ENCODE results near the gene GLI2.
A peak's percentile ranks its signal among the peaks of the same experiment; 100 is the strongest.

DNA sequence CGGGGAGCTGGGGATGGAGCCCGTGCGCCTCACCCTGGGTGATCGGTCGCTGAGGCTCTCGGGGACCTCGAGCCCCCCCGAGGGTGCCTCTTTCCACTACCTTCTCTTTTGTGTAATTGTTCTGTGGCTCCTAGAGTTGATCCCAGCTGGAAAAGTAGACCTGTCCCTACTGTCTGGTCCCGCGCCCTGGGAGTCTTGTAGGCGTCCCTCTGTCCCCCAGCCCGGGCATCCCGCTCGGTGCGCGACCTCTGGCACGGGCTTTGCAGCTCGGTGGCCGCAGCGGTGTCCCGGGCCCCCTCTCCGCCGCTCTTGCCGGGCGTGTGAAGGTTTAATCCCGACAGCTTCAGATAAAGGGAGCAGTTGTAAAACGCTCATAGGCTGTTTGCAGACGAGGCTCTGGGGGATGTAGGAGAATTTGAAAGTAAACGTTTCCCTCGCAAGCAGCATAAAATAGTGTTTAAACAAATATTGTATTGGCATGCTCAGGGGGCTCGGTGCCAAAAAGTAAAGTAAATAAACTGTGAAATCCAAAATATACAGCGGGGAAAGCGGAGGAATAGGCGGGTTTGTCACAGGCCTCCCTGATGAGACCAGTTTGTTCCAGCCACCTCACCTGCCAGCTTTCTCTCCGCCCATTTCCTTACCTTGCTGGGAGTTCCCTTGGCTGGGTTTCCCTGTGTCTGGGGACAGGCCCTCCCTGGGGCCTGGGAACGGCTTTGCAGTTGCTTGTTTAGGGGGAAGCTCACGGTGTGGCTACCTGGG, 1.9 kb downstream of the GLI2 start:
- peak; percentile 76 for TF ChIP-seq EZH2 (IDR thresholded peaks at IDR 0.05; ENCODE audit: borderline replicate concordance, low read length)
- TF ChIP-seq, protein P1, sequence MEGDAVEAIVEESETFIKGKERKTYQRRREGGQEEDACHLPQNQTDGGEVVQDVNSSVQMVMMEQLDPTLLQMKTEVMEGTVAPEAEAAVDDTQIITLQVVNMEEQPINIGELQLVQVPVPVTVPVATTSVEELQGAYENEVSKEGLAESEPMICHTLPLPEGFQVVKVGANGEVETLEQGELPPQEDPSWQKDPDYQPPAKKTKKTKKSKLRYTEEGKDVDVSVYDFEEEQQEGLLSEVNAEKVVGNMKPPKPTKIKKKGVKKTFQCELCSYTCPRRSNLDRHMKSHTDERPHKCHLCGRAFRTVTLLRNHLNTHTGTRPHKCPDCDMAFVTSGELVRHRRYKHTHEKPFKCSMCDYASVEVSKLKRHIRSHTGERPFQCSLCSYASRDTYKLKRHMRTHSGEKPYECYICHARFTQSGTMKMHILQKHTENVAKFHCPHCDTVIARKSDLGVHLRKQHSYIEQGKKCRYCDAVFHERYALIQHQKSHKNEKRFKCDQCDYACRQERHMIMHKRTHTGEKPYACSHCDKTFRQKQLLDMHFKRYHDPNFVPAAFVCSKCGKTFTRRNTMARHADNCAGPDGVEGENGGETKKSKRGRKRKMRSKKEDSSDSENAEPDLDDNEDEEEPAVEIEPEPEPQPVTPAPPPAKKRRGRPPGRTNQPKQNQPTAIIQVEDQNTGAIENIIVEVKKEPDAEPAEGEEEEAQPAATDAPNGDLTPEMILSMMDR (conservative IDR thresholded peaks at IDR 0.05 in 1 of 2, IDR thresholded peaks at IDR 0.05 in 1 of 2; ENCODE audit: extremely low read depth in 1 of 2, insufficient read depth in 1 of 2, low read depth in 1 of 2, low read length in 2 of 2): no peak

All from mammary epithelial cell (primary cell).